Vagina (tissue), 2 donors: ENCODE data around the gene RNASEH1.

Experiments used
- CTCF ChIP-seq, 3 experiments: fragments of 450-650 bp in 2 of 3; fragments of 200-600 bp in 1 of 3; sonication (generic) in 1 of 3; IDR thresholded peaks; one replicate each; pipeline ENCODE4 v1.5.1; 2017 to 2019; ENCODE audit warnings: antibody characterized with exemption in 3 of 3, mild to moderate bottlenecking in 2 of 3, moderate library complexity in 2 of 3
- POLR2A ChIP-seq, 2 donors: fragments of 450-650 bp; IDR thresholded peaks; one replicate each; pipeline ENCODE4 v1.6.1; 2017; ENCODE audit warnings: antibody characterized with exemption in 2 of 2, mild to moderate bottlenecking in 2 of 2, moderate library complexity in 2 of 2

- TF ChIP-seq POLR2A (IDR thresholded peaks at IDR 0.05) (no peak), CTCF (IDR thresholded peaks at IDR 0.05) (no peak)
Measured at GRCh38 chr2:3578987-3579386, 20.9 kb upstream of the RNASEH1 start.
